SU-DHL-6 (cell line): ENCODE results near the gene ZNF747.

ENCODE experiments used
- H2AFZ ChIP-seq: fragments of 200-600 bp; sonication (generic); 2 replicates; pipeline ENCODE4 v1.6.1; 2014; ENCODE audit warnings: low read depth, mild to moderate bottlenecking, moderate library complexity, mixed read lengths, antibody characterized with exemption, low read length; ENCODE audit not compliant: severe bottlenecking
- H3F3A ChIP-seq: fragments of 200-600 bp; shearing (Covaris generic); 2 replicates; pipeline ENCODE4 v1.6.0; 2016; ENCODE audit warnings: antibody characterized with exemption, mild to moderate bottlenecking; ENCODE audit not compliant: insufficient read depth
- H3K27ac ChIP-seq: fragments of 200-600 bp; sonication (generic); 2 replicates; pipeline ENCODE4 v1.5.1; 2016; ENCODE audit warnings: low read depth, mild to moderate bottlenecking, low read length, moderate library complexity, mixed read lengths
- H3K27me3 ChIP-seq: fragments of 200-600 bp; sonication (generic), shearing (Covaris generic); 2 replicates; pipeline ENCODE4 v1.6.0; 2014; ENCODE audit warnings: mild to moderate bottlenecking, low read length
- H3K36me3 ChIP-seq: fragments of 200-600 bp; sonication (generic); 2 replicates; pipeline ENCODE4 v1.6.1; 2014; ENCODE audit warnings: mild to moderate bottlenecking, low read length, mixed read lengths
- H3K4me2 ChIP-seq: fragments of 300-600, 200-600 bp; shearing (Covaris generic), sonication (generic); 2 replicates; pipeline ENCODE4 v1.6.0; 2014; ENCODE audit warnings: low read length, low read depth, mild to moderate bottlenecking; ENCODE audit not compliant: poor library complexity, severe bottlenecking
- H3K4me3 ChIP-seq: fragments of 200-600 bp; sonication (generic); 2 replicates; pipeline ENCODE4 v1.5.1; 2014; ENCODE audit warnings: antibody characterized with exemption, low read length, mild to moderate bottlenecking, mixed read lengths; ENCODE audit not compliant: insufficient read depth, poor library complexity, severe bottlenecking
- H3K79me2 ChIP-seq: fragments of 200-600 bp; sonication (generic); 2 replicates; pipeline ENCODE4 v1.6.1; 2014; ENCODE audit warnings: mild to moderate bottlenecking, low read length, moderate library complexity; ENCODE audit not compliant: insufficient read depth
- H3K9ac ChIP-seq: fragments of 200-600 bp; sonication (generic); 2 replicates; pipeline ENCODE4 v1.7.0; 2014; ENCODE audit warnings: mild to moderate bottlenecking, low read length
- H3K9me2 ChIP-seq: fragments of 200-600 bp; sonication (generic); replicated peaks from 2 replicates; pipeline ENCODE4 v1.6.1; 2014; ENCODE audit warnings: low read length; ENCODE audit not compliant: insufficient read depth
- H3K9me3 ChIP-seq: fragments of 200-600 bp; sonication (generic); 2 replicates; pipeline ENCODE4 v1.6.1; 2014; ENCODE audit warnings: low read length, mixed read lengths; ENCODE audit not compliant: insufficient read depth
- H4K20me1 ChIP-seq: fragments of 200-600 bp; sonication (generic); 2 replicates; pipeline ENCODE4 v1.6.1; 2014; ENCODE audit warnings: low read depth, mild to moderate bottlenecking, antibody characterized with exemption, low read length, moderate library complexity, mixed read lengths
- EZH2phosphoT487 ChIP-seq: fragments of 200-600 bp; sonication (generic), shearing (Covaris generic); conservative IDR thresholded peaks from 2 replicates; pipeline ENCODE4 v1.6.1; 2018; ENCODE audit warnings: mild to moderate bottlenecking, antibody characterized with exemption, low read length, moderate library complexity, mixed read lengths
- TF ChIP-seq, protein P1 (sequence below): fragments of 200-600 bp; sonication (generic); IDR thresholded peaks from one replicate; pipeline ENCODE4 v1.5.1; 2017; ENCODE audit warnings: antibody characterized with exemption, mild to moderate bottlenecking, low read length, moderate library complexity; ENCODE audit not compliant: insufficient read depth, poor library complexity, severe bottlenecking

The ZNF747 gene

GRCh38 chr16:30488764-30489605 is 45.7 kb downstream of the ZNF747 start:
- Histone ChIP-seq H3K79me2 (peaks cover 13% of the 10 kb centered on the region), H3K4me2 (no peak overlapping the region), H3K9me3 (no peaks in the 10 kb centered on the region), H3K36me3 (peaks cover 36% of the 10 kb centered on the region), H3K27me3 (no peaks in the 10 kb centered on the region), H3K9me2 (no peaks in the 10 kb centered on the region), H2AFZ (no peak overlapping the region), H4K20me1 (no peaks in the 10 kb centered on the region), H3K4me3 (no peak overlapping the region), H3K9ac (no peak overlapping the region), H3F3A (0 out of 2 replicates have a peak, but pooled peaks cover 4% of the 10 kb centered on the region), H3K27ac (no peak overlapping the region)
- TF ChIP-seq, protein P1, sequence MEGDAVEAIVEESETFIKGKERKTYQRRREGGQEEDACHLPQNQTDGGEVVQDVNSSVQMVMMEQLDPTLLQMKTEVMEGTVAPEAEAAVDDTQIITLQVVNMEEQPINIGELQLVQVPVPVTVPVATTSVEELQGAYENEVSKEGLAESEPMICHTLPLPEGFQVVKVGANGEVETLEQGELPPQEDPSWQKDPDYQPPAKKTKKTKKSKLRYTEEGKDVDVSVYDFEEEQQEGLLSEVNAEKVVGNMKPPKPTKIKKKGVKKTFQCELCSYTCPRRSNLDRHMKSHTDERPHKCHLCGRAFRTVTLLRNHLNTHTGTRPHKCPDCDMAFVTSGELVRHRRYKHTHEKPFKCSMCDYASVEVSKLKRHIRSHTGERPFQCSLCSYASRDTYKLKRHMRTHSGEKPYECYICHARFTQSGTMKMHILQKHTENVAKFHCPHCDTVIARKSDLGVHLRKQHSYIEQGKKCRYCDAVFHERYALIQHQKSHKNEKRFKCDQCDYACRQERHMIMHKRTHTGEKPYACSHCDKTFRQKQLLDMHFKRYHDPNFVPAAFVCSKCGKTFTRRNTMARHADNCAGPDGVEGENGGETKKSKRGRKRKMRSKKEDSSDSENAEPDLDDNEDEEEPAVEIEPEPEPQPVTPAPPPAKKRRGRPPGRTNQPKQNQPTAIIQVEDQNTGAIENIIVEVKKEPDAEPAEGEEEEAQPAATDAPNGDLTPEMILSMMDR: no peak
- TF ChIP-seq EZH2phosphoT487: no peak

DNA sequence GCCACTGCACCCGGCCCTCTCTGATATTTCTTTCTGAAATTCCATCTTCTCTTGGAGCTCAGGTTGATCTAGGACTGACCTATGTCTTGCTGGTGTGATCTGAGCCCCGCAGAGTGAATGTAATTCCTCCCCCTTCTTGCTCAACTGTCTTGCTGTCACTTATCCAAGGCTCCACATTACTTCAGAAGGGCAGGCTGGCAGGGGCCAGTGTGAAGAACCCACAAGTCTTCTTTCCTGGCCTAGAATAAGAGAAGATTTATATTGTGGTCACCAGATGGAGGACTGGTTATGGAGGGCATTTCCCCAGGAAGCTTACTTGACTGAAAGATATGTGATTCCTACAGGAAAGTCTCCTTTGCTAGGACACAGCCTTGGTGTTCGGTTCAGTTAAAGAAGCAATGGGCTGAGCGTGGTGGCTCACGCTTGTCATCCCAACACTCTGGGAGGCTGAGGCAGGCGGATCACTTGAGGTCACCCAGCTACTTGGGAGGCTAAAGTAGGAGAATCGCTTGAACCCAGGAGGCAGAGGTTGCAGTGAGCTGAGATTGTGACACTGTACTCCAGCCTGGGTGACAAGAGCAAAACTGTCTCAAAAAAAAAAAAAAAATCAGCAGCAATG is 48.7 kb downstream of the ZNF747 start:
- Histone ChIP-seq H3K79me2 (peaks cover 19% of the 10 kb centered on the region), H3K9me2 (no peaks in the 10 kb centered on the region), H3K27me3 (no peaks in the 10 kb centered on the region), H3K4me2 (no peak overlapping the region), H3K27ac (no peak overlapping the region), H4K20me1 (no peaks in the 10 kb centered on the region), H3K4me3 (no peak overlapping the region), H3K36me3 (peaks cover 39% of the 10 kb centered on the region), H3F3A (peaks cover 4% of the 10 kb centered on the region; the same call in 1 of the 2 replicates), H3K9me3 (no peaks in the 10 kb centered on the region), H2AFZ (no peak overlapping the region), H3K9ac (no peak overlapping the region)
- no peak for TF ChIP-seq EZH2phosphoT487
- TF ChIP-seq, protein P1: no peak

DNA sequence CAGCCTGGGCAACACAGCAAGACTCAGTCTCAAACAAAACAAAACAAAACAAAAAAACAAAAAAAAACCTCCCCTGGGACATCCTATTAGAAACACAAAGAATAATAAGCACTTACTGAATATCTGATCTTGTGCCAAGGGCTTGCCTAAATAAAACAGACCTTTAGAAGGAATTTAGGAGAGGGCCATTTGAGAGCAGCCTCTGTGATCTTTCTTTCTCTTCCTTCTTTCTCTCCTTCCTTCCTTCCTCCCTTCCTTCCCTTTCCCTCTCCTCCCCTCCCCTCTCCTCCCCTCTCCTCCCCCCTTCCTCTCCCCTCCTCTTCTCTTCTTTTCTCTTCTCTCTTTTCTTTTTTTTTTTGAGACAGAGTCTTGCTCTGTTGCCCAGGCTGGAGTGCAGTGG is 49.8 kb downstream of the ZNF747 start:
- Histone ChIP-seq H3K27ac (no peak overlapping the region), H3K79me2 (peaks cover 28% of the 10 kb centered on the region), H3K9me2 (no peaks in the 10 kb centered on the region), H3K36me3 (peaks cover 39% of the 10 kb centered on the region), H3K4me2 (no peak overlapping the region), H3F3A (peaks cover 4% of the 10 kb centered on the region; the same call in 1 of the 2 replicates), H3K9ac (no peak overlapping the region), H4K20me1 (no peaks in the 10 kb centered on the region), H3K27me3 (no peaks in the 10 kb centered on the region), H3K9me3 (no peaks in the 10 kb centered on the region), H3K4me3 (no peak overlapping the region), H2AFZ (no peak overlapping the region)
- TF ChIP-seq, protein P1: no peak
- TF ChIP-seq EZH2phosphoT487: no peak
